ENCODE results near the gene LDLRAD4.

The LDLRAD4 gene

DNA sequence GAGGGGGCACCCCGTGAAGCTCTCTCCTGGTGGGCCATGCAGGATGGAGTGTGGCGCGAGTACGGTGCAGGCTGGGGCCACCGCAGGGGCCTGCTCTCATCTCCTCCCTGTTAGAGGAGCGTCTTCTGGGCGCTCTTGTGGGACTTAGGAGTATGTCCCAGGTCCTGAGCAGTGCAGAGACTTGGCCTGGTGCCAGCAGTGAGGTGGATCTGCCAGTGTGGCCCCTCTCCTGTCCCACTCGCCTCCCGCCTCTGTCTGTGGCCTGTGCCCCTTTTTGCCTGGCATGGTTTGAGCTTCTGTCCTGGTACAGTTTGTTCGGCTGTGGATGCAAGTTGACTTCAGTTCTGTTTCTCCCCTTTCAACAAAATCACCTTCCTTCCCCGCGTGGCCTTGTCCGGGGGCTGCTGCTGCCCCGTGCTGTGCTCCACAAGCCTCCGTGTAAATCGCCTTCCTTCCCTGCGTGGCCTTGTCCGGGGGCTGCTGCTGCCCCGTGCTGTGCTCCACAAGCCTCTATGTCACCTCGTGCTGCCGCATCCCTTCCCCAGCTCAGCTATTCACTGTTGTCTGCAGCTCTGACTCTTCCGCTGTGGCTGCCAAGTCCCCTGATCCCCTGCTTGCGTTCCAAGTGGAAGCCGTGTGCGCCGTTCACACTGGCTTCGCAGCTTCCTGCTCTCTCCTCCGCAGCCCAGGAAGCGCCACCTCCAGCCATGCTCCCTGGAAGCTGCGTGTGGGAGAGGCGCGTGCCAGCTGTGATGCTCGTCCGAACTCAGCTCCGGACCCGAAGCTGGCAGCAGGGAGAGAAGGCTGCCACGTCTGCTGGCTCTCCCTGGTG, 13.7 kb downstream of the LDLRAD4 start:
- no peak for FAIRE-seq

GRCh38 chr18:13232971-13233786, 14.6 kb downstream of the LDLRAD4 start:
- FAIRE-seq = no peak

- no peak for FAIRE-seq
Observed at GRCh38 chr18:13233787-13234783, 15.5 kb downstream of the LDLRAD4 start.

- FAIRE-seq = no peak
Observed at GRCh38 chr18:13235421-13235831, 16.9 kb downstream of the LDLRAD4 start.

GRCh38 chr18:13235981-13236380, 17.4 kb downstream of the LDLRAD4 start:
- no peak for FAIRE-seq

- FAIRE-seq = no peak
Observed at GRCh38 chr18:13236411-13236810, 17.9 kb downstream of the LDLRAD4 start.

- no peak for FAIRE-seq
Observed at GRCh38 chr18:13237073-13237472, 18.5 kb downstream of the LDLRAD4 start.

GRCh38 chr18:13237641-13238040, 19.1 kb downstream of the LDLRAD4 start:
- no peak for FAIRE-seq

DNA sequence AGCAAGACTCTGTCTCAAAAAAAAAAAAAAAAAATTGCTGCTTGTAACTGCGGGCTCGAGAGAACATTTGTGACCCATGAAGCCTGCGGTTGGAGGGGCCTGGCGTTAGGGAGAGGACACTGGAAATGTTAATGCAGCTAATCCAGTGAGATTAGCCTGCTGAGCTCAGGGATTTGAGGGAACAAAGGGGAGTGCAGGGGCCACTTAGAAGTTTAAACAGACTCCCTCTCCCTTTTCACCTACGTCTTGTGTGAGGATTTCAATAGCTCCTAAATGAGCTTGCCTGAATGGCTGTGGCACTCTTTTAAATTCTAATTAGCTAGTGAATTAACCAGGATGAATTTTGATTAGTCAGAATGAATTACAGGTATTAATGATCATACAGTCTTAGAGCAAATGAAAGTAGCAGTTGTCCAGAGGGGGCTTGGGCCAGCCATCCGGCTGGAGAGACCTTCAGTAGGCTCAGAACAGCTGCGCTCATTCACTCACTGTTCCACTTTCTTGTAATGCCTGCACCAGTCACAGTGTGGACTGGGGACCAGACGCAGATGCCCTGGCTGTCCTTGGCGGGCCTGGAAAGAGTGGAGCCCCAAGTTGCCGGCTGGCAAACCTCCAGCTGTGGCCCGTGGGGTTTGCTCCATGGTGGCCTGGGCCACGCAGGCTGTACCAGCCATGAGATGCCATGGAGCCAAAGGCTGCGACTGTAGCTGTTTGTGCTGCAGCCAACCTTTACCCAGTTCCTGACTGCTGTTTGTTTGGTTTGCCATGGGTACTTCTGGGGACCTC, 20.8 kb downstream of the LDLRAD4 start:
- FAIRE-seq = no peak

DNA sequence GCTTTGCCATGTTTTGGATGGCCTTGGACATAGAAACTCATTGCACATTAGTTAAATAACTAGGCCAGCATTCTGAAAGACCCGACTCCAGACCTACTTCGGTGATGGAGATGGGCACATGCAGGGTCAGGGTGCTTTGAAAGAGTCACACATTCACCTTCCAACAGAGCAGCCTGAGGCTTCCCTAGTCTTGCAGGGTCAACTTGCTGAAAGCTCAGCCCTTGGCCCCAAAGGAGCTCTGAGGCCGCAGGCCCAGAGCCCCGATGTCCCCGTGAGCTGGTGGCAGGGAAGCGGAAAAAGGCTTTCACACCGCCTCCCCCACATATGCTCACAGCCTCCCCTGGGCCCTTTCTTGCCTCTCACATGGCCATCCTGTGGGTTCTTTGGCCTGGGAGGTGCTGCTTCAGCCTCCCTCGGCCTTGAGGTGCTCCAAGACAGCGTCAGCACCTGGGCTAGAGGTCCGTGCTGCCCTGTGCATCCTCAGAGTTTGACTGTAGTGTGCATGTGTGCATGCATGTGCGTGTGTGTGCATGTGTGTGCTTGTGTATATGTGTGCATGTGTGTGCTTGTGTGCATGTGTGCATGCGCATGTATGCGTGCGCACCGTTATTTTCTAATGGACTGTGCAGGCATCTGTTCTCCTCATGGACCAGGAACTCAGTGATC, 21.6 kb downstream of the LDLRAD4 start:
- FAIRE-seq = no peak

DNA sequence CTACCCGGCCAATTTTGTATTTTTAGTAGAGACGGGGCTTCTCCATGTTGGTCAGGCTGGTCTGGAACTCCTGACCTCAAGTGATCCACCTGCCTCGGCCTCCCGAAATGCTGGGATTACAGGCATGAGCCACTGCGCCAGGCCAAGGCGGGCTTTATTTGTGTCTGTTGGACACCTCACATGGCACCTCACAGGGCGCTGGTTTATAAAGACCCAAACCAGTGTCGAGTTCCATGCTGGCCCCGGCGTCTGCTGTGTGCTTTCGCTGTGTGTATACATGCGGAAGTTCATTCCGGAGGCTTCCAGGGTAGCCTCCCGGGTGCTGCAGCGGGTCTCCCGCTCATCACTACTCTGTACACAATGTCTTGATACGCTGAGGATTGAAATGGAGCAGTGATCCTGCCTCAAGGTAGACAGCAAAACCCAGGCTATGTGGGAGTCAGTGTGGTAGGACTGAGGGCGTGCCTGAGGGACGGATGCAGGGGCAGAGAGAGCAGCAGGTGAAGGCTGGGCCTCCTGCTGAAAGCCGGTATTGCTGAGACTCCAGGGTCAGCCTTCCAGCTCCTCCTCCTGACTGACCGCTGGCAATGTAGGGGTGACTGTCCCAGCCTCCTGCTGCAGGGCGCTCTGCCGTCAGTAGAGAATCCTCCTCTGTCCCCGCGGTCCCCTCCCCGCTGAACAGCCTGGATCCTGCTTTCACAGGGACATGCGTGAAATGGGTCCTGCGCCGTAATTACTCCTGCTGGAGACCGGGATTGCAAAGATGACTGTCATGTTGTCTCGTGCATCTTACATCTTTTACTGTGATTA, 22.7 kb downstream of the LDLRAD4 start:
- FAIRE-seq = no peak

- no peak for FAIRE-seq
Observed at GRCh38 chr18:13241893-13242175, 23.3 kb downstream of the LDLRAD4 start.

DNA sequence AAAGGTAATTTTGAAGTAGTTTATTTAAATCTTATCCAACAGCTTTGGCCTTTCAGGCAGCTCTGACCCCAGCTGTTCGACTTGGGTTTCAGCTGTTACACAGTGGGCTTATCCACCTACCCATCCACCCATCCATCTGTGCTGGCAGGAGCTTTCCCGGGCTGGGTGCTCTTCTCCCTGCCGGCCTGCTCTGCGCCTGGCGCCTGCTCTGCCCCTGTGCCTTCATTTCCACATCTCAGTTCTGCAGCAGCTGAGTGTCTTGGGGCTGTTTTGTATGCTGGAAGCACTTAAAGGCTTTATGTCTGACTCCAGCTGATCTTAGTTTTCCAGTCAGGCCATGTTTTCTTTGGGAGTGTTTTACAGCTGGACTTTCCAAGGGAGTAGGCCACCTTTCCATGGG, 24.2 kb downstream of the LDLRAD4 start:
- no peak for FAIRE-seq

DNA sequence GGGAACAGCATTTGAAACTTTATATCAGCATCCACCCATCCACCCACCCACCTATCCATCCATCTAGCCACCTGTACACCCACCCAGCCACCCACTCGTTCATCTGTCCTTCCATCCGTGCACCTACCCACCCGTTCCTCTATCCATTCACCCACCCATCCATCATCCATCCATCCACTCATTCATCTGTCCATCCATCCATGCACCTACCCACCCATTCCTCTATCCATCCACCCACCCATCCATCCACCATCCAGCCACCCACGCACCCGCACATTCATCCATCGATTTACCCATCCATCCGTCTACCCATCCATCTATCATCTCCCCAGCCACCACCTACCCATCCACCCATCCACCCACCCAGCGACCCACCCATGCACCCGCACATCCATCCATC, 24.8 kb downstream of the LDLRAD4 start:
- FAIRE-seq = no peak

DNA sequence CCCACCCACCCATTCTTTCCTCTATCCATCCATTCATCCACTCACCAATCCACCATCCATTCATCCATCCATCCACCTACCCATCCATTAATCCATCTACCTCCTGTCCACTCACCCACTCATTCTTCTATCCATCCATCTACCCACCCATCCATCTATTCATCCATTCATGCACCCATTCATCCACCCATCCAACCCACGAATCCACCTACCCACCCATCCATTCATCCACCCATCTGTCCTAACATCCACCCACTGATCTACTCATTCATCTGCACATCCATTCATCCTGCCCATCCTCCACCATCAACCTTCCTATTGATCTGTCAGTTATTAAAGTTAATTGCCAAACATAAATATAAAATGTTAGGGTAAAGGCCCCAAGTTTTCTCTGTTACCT, 25.6 kb downstream of the LDLRAD4 start:
- FAIRE-seq = no peak

GRCh38 chr18:13245481-13246000, 27.0 kb downstream of the LDLRAD4 start:
- no peak for FAIRE-seq

DNA sequence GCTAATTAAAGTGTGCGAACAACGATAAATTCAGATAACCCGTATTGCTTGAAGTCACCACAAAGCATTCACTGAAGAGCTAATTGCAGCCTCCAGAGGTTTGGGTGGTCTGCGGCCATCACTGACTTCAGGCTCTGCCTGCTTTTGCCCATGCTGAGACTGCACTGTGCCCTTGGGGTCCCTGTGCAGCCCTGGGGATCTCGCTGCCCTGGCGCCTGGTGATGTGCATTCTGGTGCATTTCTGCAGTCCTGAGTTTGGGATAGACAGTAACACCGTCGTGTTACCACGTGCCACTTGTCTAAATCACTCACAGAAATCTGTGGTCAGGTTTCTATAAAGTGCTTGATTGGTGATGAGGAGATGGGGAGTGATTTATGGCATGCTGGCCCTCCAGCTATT, 27.6 kb downstream of the LDLRAD4 start:
- no peak for FAIRE-seq

- FAIRE-seq = no peak
Observed at GRCh38 chr18:13246591-13246990, 28.0 kb downstream of the LDLRAD4 start.

DNA sequence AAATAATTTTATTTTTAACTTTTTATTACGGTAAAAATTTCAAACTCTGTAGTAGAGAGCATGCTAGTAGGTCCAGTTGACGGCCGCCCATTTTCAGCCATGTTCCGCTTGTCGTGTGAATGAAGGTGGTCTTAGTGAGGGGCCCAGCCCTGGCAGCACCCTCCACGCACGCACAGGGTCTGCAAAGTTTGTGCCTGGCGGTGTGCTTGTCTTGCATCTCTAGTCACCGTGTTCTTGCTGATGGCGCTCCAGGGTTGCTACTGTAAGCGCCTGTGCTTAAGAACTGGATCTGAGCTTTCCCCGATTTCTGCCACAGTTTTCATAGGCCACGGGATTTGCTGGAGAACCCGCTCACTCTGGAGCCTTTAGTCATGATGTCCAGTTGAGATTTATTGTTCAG, 28.9 kb downstream of the LDLRAD4 start:
- no peak for FAIRE-seq

DNA sequence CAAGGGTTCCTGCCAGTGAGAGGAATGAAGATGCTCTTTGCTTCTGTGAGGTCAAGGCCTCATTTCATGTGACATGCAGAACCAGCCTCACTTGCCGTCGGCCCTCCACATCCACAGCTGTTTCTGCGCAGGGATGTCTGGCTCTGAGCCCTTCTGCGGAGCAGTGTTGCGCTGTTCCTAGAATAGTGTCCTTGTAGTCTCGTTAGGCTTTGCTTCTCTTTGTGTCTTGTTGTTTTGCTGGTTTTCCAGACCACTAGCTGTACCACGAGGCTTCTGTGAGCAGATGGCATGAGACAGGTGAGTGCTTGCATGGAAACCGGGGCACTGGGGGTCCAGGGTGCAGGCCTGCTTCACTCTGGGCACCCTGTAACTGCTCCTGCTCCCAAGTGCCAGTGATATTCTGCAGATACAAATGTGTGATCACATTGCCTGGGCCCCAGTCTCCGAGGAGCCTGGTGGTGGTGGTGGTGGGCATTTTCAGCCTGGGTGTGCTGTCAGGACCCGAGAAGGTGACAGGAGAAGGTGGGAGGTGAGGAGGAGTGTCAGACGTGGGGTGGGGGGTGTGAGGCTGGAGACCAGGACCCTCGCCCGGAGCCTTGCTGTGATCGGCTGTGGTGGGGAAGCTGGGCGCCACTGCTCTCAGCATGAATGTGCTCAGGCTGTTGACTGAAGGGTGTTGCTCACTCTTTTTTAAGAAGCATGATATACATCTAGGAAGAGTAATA, 34.3 kb downstream of the LDLRAD4 start:
- no peak for FAIRE-seq

All from endometrium (tissue), 2 donors.